CD4-positive, alpha-beta T cell (primary cell): ENCODE measurements around the gene AHNAK. TPM values are rescaled to one million over a fixed set of nuclear protein-coding genes. Genes with fewer than 3 reads are reported as not detected.

ENCODE experiments used
- ATAC-seq: fragments of 200-7000 bp; cut with Tn5 transposase; one replicate; pipeline ENCODE4 v1.10.0; 2022; ENCODE audit warnings: mild to moderate bottlenecking; ENCODE audit not compliant: poor library complexity
- CTCF ChIA-PET: fragments of 350-600 bp; sonication (Branson Sonifier 250); formaldehyde crosslinking; loops from one replicate; lab custom pipeline; 2021; ENCODE audit warnings: antibody characterized with exemption, inconsistent platforms; lab: Charles Lee
- POLR2A ChIA-PET: fragments of 350-600 bp; sonication (Branson Sonifier 250); formaldehyde crosslinking; loops from one replicate; lab custom pipeline; 2021; ENCODE audit warnings: antibody characterized with exemption, inconsistent platforms; lab: Charles Lee
- DNase-seq, 14 experiments: peaks; one replicate each; pipeline ENCODE4 v3.0.0-alpha.2; 2013 to 2020; ENCODE audit warnings: mixed read lengths in 2 of 14
- H3K27ac ChIP-seq, 2 donors: one replicate each; pipeline versions ENCODE4 v1.5.1 to v1.7.0; 2013; ENCODE audit warnings: low read length in 2 of 2, low read depth in 1 of 2, mild to moderate bottlenecking in 1 of 2
- H3K27me3 ChIP-seq, 2 experiments: 1 replicate in 1 of 2; 2 replicates in 1 of 2; pipeline versions ENCODE4 v1.6.1 to v1.7.0; 2013; ENCODE audit warnings: low read length in 2 of 2, control low read depth in 1 of 2, mild to moderate bottlenecking in 1 of 2, moderate library complexity in 1 of 2; ENCODE audit not compliant: insufficient read depth in 2 of 2, control insufficient read depth in 1 of 2
- H3K36me3 ChIP-seq: one replicate; pipeline ENCODE4 v1.6.1; 2013; ENCODE audit warnings: low read length, control low read depth; ENCODE audit not compliant: insufficient read depth
- H3K4me1 ChIP-seq: one replicate; pipeline ENCODE4 v1.6.1; 2013; ENCODE audit warnings: low read length, control low read depth; ENCODE audit not compliant: insufficient read depth
- H3K4me3 ChIP-seq: one replicate; pipeline ENCODE4 v1.5.1; 2013; ENCODE audit warnings: mild to moderate bottlenecking, low read length, moderate library complexity
- H3K9me3 ChIP-seq, 2 experiments: 1 replicate in 1 of 2; 2 replicates in 1 of 2; pipeline versions ENCODE4 v1.6.1 to v1.7.0; 2013; ENCODE audit warnings: low read length in 2 of 2, mild to moderate bottlenecking in 2 of 2, control low read depth in 1 of 2, moderate library complexity in 1 of 2; ENCODE audit not compliant: control insufficient read depth in 1 of 2, insufficient read depth in 1 of 2
- H3K27ac Mint-ChIP-seq: one replicate; pipeline ENCODE4 v1.8.0; 2020; ENCODE audit warnings: mixed read lengths
- H3K27me3 Mint-ChIP-seq: one replicate; pipeline ENCODE4 v1.8.0; 2021; ENCODE audit warnings: mixed read lengths
- H3K36me3 Mint-ChIP-seq: one replicate; pipeline ENCODE4 v1.8.0; 2021; ENCODE audit warnings: low read depth, mixed read lengths
- H3K4me1 Mint-ChIP-seq: one replicate; pipeline ENCODE4 v1.8.0; 2021; ENCODE audit warnings: low read depth, mixed read lengths
- H3K4me3 Mint-ChIP-seq: one replicate; pipeline ENCODE4 v1.8.0; 2020; ENCODE audit warnings: mild to moderate bottlenecking, mixed read lengths
- H3K9me3 Mint-ChIP-seq: one replicate; pipeline ENCODE4 v1.8.0; 2020; ENCODE audit warnings: mixed read lengths
- intact Hi-C, 2 experiments: fragments of 100-400 bp; cut with DNase I in 1 of 2; cut with micrococcal nuclease in 1 of 2; formaldehyde crosslinking; loops; one replicate each; pipeline versions ENCODE4 v1.15.1 to v1.9.0; 2023 to 2025; cut with DNase I, micrococcal nuclease
- total RNA-seq, 174 experiments: library from RNA in 2 of 174; stranded (reverse) in 2 of 174; gene quantifications; one replicate each; pipeline ENCODE4 v1.2.3 and lab custom pipeline; 2021 to 2026
- TF ChIP-seq, protein P1 (sequence below): fragments of 200-600 bp; IDR thresholded peaks from one replicate; pipeline ENCODE4 v1.8.0; 2022; ENCODE audit warnings: antibody characterized with exemption, mild to moderate bottlenecking

The AHNAK gene
- total RNA-seq, 2 experiments from 2014 or later, result 320 to 332 TPM

GRCh38 chr11:62443390-62444235, 103.0 kb downstream of the AHNAK start:
- Mint-ChIP-seq H3K4me3 (peak overlapping the region; percentile 73), H3K27me3 (peaks cover 34% of the 10 kb centered on the region), H3K9me3 (no peaks in the 10 kb centered on the region), H3K4me1 (peaks cover 12% of the 10 kb centered on the region), H3K27ac (no peak overlapping the region), H3K36me3 (no peaks in the 10 kb centered on the region)
- no peaks in the 10 kb centered on the region for H3K36me3 ChIP-seq
- ChIA-PET POLR2A (no interaction called here), CTCF (interaction anchor here (1.3 kb wide), 1 partner anchor 117 kb away, joined by 4 read pairs; no protein-coding TSS in a partner anchor)
- H3K4me3 ChIP-seq, result no peak overlapping the region
- TF ChIP-seq, protein P1, sequence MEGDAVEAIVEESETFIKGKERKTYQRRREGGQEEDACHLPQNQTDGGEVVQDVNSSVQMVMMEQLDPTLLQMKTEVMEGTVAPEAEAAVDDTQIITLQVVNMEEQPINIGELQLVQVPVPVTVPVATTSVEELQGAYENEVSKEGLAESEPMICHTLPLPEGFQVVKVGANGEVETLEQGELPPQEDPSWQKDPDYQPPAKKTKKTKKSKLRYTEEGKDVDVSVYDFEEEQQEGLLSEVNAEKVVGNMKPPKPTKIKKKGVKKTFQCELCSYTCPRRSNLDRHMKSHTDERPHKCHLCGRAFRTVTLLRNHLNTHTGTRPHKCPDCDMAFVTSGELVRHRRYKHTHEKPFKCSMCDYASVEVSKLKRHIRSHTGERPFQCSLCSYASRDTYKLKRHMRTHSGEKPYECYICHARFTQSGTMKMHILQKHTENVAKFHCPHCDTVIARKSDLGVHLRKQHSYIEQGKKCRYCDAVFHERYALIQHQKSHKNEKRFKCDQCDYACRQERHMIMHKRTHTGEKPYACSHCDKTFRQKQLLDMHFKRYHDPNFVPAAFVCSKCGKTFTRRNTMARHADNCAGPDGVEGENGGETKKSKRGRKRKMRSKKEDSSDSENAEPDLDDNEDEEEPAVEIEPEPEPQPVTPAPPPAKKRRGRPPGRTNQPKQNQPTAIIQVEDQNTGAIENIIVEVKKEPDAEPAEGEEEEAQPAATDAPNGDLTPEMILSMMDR, result no peak
- no peak overlapping the region for H3K27ac ChIP-seq
- ATAC-seq (no peak), DNase-seq (peak in 1 of 14 experiments; percentile 33)
- H3K4me1 ChIP-seq, result peaks cover 12% of the 10 kb centered on the region
- H3K9me3 ChIP-seq, result no peaks in the 10 kb centered on the region
- intact Hi-C loops, result no loop called here
- H3K27me3 ChIP-seq, result peaks cover 0 to 3% of the 10 kb centered on the region in 2 experiments

DNA sequence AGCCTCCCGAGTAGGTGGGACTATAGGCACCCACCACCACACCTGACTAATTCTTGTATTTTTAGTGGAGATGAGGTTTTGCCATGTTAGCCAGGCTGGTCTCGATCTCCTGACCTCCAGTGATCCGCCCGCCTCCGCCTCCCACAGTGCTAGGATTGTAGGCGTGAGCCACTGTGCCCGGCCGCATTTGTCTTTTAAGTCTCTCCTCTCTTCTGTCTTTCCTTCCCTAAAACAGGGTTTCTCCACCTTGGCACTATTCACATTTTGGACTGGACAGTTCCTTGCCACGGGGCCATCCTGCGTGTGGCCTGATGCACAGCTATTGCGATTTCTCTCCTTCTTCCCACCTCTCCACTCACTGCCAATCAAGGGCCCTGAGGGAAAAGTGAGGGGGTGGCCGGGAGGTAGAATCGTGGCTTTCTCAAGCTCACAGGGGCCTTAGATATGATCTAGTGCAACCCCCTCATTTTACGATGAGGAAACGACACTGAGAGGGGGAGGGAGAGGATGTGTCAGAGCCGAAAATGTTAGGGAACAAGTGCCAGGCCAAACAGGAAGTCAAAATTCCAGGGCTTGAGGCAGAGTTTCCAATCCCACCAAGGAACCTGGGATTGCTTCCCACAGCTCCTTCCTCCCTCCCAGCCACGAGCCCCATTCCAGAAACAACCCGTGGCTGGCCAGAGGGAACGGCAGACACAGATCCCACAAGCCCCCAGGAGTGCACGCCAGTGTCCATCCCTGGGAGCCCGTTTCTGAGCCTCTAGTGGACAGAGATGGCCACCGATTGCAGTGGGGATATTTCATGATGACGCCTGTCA, 106.6 kb downstream of the AHNAK start:
- Histone ChIP-seq H3K4me3 (no peak overlapping the region), H3K9me3 (no peaks in the 10 kb centered on the region), H3K27me3 (no peaks in the 10 kb centered on the region), H3K36me3 (no peaks in the 10 kb centered on the region), H3K4me1 (peaks cover 17% of the 10 kb centered on the region), H3K27ac (no peak overlapping the region)
- no peak overlapping the region for H3K27ac Mint-ChIP-seq
- H3K4me1 Mint-ChIP-seq, result peaks cover 23% of the 10 kb centered on the region
- H3K4me3 Mint-ChIP-seq, result no peak overlapping the region
- TF ChIP-seq, protein P1, result no peak
- H3K9me3 Mint-ChIP-seq, result no peaks in the 10 kb centered on the region
- H3K36me3 Mint-ChIP-seq, result no peaks in the 10 kb centered on the region
- POLR2A ChIA-PET, result no interaction called here
- H3K27me3 Mint-ChIP-seq, result peaks cover 5% of the 10 kb centered on the region
- no peak for ATAC-seq
- CTCF ChIA-PET, result interaction anchor here (0.9 kb wide), 1 partner anchor 15 kb away, joined by 3 read pairs; no protein-coding TSS in a partner anchor
- intact Hi-C loops, result no loop called here
- DNase-seq, result no peak

DNA sequence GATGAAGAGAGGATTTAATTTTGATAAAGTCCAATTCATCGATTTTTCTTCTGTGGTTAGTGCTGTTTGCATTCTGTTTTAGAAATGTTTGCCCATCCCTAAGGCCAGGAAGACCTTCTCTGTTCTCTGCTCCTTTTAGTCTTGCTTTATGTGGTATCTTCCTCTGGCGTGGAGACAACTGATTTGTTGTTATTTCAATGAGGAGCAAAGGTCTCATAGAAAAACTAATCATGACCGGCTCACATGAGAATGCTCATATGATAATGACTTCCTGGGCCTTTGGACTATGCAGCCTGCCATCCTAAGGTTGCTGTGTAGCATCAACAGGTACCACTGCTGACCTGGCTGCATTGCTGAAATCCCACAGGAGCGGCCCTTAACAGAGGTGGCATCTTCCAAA, 108.0 kb downstream of the AHNAK start:
- ChIA-PET POLR2A (no interaction called here), CTCF (no interaction called here)
- DNase-seq (no peak), ATAC-seq (no peak)
- TF ChIP-seq, protein P1, result no peak
- Histone ChIP-seq H3K4me1 (peaks cover 10% of the 10 kb centered on the region), H3K27me3 (no peaks in the 10 kb centered on the region), H3K4me3 (no peak overlapping the region), H3K27ac (no peak overlapping the region), H3K9me3 (no peaks in the 10 kb centered on the region), H3K36me3 (no peaks in the 10 kb centered on the region)
- Mint-ChIP-seq H3K4me1 (peaks cover 21% of the 10 kb centered on the region), H3K36me3 (no peaks in the 10 kb centered on the region), H3K27me3 (no peaks in the 10 kb centered on the region), H3K27ac (no peak overlapping the region), H3K4me3 (no peak overlapping the region), H3K9me3 (no peaks in the 10 kb centered on the region)
- intact Hi-C loops, result no loop called here
